HG03196 (cell line): ENCODE results near the gene MYO5A.

Source experiments
- ATAC-seq: cut with Tn5 transposase; IDR thresholded peaks from one replicate; pipeline ENCODE4 v1.9.1; 2021; ENCODE audit not compliant: unreplicated experiment

The MYO5A gene

GRCh38 chr15:52378746-52379394, 149.8 kb downstream of the MYO5A start:
- peak; percentile 46 for ATAC-seq

- ATAC-seq = no peak
Measured at GRCh38 chr15:52370010-52370409, 158.7 kb downstream of the MYO5A start.

- ATAC-seq = no peak
Measured at GRCh38 chr15:52369455-52369854, 159.2 kb downstream of the MYO5A start.

GRCh38 chr15:52369030-52369429, 159.7 kb downstream of the MYO5A start:
- ATAC-seq = no peak

GRCh38 chr15:52368402-52368801, 160.3 kb downstream of the MYO5A start:
- no peak for ATAC-seq

- no peak for ATAC-seq
Measured at GRCh38 chr15:52362497-52362896, 166.2 kb downstream of the MYO5A start.

GRCh38 chr15:52361975-52362494, 166.6 kb downstream of the MYO5A start:
- no peak for ATAC-seq

GRCh38 chr15:52361494-52361893, 167.2 kb downstream of the MYO5A start:
- ATAC-seq = no peak

GRCh38 chr15:52360229-52361203, 168.2 kb downstream of the MYO5A start:
- no peak for ATAC-seq

- no peak for ATAC-seq
Measured at GRCh38 chr15:52359722-52360121, 169.0 kb downstream of the MYO5A start.

- no peak for ATAC-seq
Measured at GRCh38 chr15:52357949-52358348, 170.7 kb downstream of the MYO5A start.

- ATAC-seq = no peak
Measured at GRCh38 chr15:52352086-52352485, 176.6 kb downstream of the MYO5A start.

- ATAC-seq = no peak
Measured at GRCh38 chr15:52351206-52351908, 177.3 kb downstream of the MYO5A start.

GRCh38 chr15:52350423-52350822, 178.3 kb downstream of the MYO5A start:
- ATAC-seq = no peak

- ATAC-seq = no peak
Measured at GRCh38 chr15:52349052-52349700, 179.5 kb downstream of the MYO5A start.

GRCh38 chr15:52348056-52348745, 180.5 kb downstream of the MYO5A start:
- ATAC-seq = no peak

- ATAC-seq = no peak
Measured at GRCh38 chr15:52344592-52344991, 184.1 kb downstream of the MYO5A start.

- ATAC-seq = no peak
Measured at GRCh38 chr15:52343831-52344230, 184.8 kb downstream of the MYO5A start.

GRCh38 chr15:52340093-52340492, 188.6 kb downstream of the MYO5A start:
- ATAC-seq = no peak

- ATAC-seq = no peak
Measured at GRCh38 chr15:52338891-52339290, 189.8 kb downstream of the MYO5A start.
